CD4-positive, alpha-beta T cell treated with Interleukin-2 at 100 ng/mL for 4 hours (primary cell): ENCODE results near the gene BRPF3.

Source experiments
- DNase-seq: peaks from one replicate; pipeline ENCODE4 v3.0.0-alpha.2; 2020; ENCODE audit warnings: low spot score

BRPF3 gene

GRCh38 chr6:36196113-36196879 lies at the start of gene BRPF3:
Gene BRPF3 (plus strand): TSS chr6:36196744. CDS start chr6:36200323, 3,579 bp downstream.
- peak; percentile 70 for DNase-seq

- DNase-seq: no peak
These were observed 49.2 kb upstream of the BRPF3 start for GRCh38 chr6:36147294-36147693.

GRCh38 chr6:36149476-36149875 lies 47.1 kb upstream of the BRPF3 start:
- no peak for DNase-seq

- no peak for DNase-seq
These were observed 46.3 kb upstream of the BRPF3 start for GRCh38 chr6:36150283-36150682.

- no peak for DNase-seq
These were observed 42.3 kb upstream of the BRPF3 start for GRCh38 chr6:36154286-36154685.

- DNase-seq: no peak
These were observed 40.9 kb upstream of the BRPF3 start for GRCh38 chr6:36155662-36156061.

GRCh38 chr6:36160147-36160760 lies 36.3 kb upstream of the BRPF3 start:
- DNase-seq: no peak

- no peak for DNase-seq
These were observed 27.2 kb upstream of the BRPF3 start for GRCh38 chr6:36169023-36170007.

GRCh38 chr6:36170704-36171103 lies 25.8 kb upstream of the BRPF3 start:
- no peak for DNase-seq

- no peak for DNase-seq
These were observed 25.0 kb upstream of the BRPF3 start for GRCh38 chr6:36171573-36171972.

- DNase-seq: no peak
These were observed 19.4 kb upstream of the BRPF3 start for GRCh38 chr6:36177166-36177565.

- no peak for DNase-seq
These were observed 18.0 kb upstream of the BRPF3 start for GRCh38 chr6:36178544-36178943.

- DNase-seq: no peak
These were observed 16.4 kb upstream of the BRPF3 start for GRCh38 chr6:36180126-36180525.

- DNase-seq: no peak
These were observed 12.2 kb upstream of the BRPF3 start for GRCh38 chr6:36184311-36184710.

- no peak for DNase-seq
These were observed 10.3 kb upstream of the BRPF3 start for GRCh38 chr6:36186199-36186598.

GRCh38 chr6:36187446-36187845 lies 9.1 kb upstream of the BRPF3 start:
- DNase-seq: no peak

- peak; percentile 38 for DNase-seq
These were observed 952 bp upstream of the BRPF3 start for GRCh38 chr6:36195471-36196112.

- peak; percentile 99 for DNase-seq
These were observed 470 bp downstream of the BRPF3 start for GRCh38 chr6:36196880-36197548.

GRCh38 chr6:36197739-36198221 lies 1.2 kb downstream of the BRPF3 start:
- no peak for DNase-seq

- DNase-seq: no peak
These were observed 2.4 kb downstream of the BRPF3 start for GRCh38 chr6:36198986-36199385.

- no peak for DNase-seq
These were observed 3.8 kb downstream of the BRPF3 start for GRCh38 chr6:36200154-36200891.
